IPS-11a (cell line): ENCODE results near the gene CLSTN1.
"Not testable (repeated sequence)": the region's sequence is repeated elsewhere in the genome, so short reads cannot be mapped to it uniquely, and the experiment has no call there.

Experiments used
- H3K4me3 ChIP-seq: one replicate; pipeline ENCODE4 v1.5.1; 2013; ENCODE audit warnings: low read depth, low read length, control low read depth

The CLSTN1 gene

GRCh38 chr1:9766759-9767442, 56.9 kb downstream of the CLSTN1 start:
- no peak overlapping the region for H3K4me3 ChIP-seq

GRCh38 chr1:9764550-9764949, 59.2 kb downstream of the CLSTN1 start:
- no peak overlapping the region for H3K4me3 ChIP-seq

GRCh38 chr1:9763914-9764313, 59.9 kb downstream of the CLSTN1 start:
- H3K4me3 ChIP-seq, result no peak overlapping the region

DNA sequence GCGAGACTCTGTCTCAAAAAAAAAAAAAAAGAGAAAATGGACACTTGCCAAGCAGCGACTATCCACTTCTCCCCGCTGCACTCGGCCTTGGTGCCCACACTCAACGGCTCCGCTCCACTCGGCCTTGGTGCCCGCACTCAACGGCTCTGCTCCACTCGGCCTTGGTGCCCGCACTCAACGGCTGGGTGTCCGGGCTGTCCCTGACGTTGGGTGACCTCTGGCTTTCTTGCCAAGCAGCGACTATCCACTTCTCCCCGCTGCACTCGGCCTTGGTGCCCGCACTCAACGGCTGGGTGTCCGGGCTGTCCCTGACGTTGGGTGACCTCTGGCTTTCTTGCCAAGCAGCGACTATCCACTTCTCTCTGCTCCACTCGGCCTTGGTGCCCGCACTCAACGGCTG, 61.3 kb downstream of the CLSTN1 start:
- H3K4me3 ChIP-seq, result not testable (repeated sequence)

GRCh38 chr1:9761855-9762254, 61.9 kb downstream of the CLSTN1 start:
- H3K4me3 ChIP-seq, result no peak overlapping the region

GRCh38 chr1:9760824-9761223, 62.9 kb downstream of the CLSTN1 start:
- H3K4me3 ChIP-seq, result no peak overlapping the region

- no peak overlapping the region for H3K4me3 ChIP-seq
Measured at GRCh38 chr1:9759939-9760338, 63.8 kb downstream of the CLSTN1 start.

DNA sequence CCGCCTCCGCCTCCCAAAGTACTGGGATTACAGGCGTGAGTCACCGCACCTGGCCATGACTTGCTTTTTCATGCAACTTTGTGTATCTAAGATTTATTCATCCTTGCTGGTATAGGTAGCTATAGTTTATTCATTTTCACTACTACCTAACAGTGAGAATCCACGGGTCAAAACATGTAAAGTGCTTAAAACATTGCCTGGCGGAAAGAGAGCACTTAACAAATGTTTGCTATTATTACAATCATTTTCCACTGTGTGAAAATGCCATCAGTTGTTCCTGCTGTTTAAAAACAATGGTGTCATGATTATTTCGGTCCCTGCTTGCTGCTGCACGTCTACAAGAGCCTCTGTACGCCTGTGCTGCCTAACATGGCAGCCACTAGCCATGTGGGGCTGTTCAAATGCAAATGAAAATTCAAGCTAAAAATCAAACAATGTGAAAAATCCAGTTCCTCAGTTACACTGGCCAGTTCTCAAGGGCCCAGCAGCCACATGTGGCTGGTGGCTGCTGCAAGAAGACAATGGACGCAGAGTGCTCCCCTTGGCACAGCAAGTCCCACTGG, 65.1 kb downstream of the CLSTN1 start:
- no peak overlapping the region for H3K4me3 ChIP-seq

GRCh38 chr1:9755441-9755995, 68.2 kb downstream of the CLSTN1 start:
- no peak overlapping the region for H3K4me3 ChIP-seq

- H3K4me3 ChIP-seq, result no peak overlapping the region
Measured at GRCh38 chr1:9753121-9753531, 70.6 kb downstream of the CLSTN1 start.

DNA sequence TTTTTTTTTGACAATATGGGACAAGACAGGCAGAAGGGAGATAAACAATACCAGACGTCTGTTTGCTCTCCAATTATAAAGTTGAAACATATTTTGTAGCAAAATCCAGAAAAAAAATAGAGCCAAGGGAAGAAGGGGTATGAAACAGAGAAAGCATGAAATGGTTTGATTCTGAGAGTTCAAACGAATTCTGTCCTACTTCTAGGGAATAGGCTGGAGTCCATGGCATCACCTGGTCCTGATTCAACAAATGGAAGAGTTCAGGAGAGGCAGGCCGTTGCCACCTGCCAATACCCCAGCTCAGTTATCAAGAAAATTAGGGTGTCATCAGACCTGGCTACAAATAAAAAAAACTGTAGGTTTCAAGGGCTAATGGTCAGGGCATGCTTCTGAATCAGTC, 71.8 kb downstream of the CLSTN1 start:
- H3K4me3 ChIP-seq, result no peak overlapping the region

GRCh38 chr1:9749361-9749760, 74.4 kb downstream of the CLSTN1 start:
- no peak overlapping the region for H3K4me3 ChIP-seq

- H3K4me3 ChIP-seq, result not testable (repeated sequence)
Measured at GRCh38 chr1:9748391-9748790, 75.4 kb downstream of the CLSTN1 start.

GRCh38 chr1:9746651-9747050, 77.1 kb downstream of the CLSTN1 start:
- no peak overlapping the region for H3K4me3 ChIP-seq

DNA sequence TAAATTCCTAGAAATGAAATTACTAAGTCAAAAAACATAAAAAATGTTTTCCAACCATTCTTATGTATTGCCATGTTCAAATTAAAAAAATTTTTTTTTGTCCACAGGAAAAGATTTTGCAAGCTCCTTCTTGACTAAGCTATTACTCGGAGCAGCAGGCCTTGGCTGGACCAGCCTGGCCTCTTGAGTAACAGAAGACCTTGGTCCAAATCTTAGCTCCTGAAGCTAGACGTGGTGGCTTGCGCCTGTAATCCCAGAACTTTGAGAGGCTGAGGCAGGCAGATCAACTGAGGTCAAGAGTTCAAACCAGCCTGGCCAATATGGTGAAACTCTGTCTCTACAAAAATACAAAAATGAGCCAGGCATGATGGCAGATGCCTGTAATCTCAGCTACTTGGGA, 77.6 kb downstream of the CLSTN1 start:
- no peak overlapping the region for H3K4me3 ChIP-seq

- no peak overlapping the region for H3K4me3 ChIP-seq
Measured at GRCh38 chr1:9744106-9744799, 79.5 kb downstream of the CLSTN1 start.

DNA sequence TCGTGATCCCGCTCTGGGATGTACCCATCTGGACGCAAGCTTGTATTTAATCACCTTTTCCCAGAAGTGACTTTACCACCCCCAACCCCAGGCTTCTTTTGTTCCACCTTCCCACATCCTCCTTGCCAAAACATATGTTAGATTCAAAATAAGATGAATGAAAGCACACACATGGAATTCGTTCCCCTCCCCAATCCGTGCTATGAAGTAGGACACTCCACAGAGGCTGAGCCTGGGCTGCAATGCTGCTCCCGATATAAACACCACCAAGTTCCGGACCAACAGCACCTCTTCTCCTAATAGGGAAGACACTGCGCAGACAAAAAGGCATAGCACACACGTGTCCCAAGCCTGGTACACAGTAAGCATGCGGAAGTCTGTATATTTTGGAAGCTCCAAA, 86.1 kb downstream of the CLSTN1 start:
- H3K4me3 ChIP-seq, result no peak overlapping the region

GRCh38 chr1:9737057-9737456, 86.7 kb downstream of the CLSTN1 start:
- H3K4me3 ChIP-seq, result no peak overlapping the region

- H3K4me3 ChIP-seq, result no peak overlapping the region
Measured at GRCh38 chr1:9736241-9736640, 87.5 kb downstream of the CLSTN1 start.

DNA sequence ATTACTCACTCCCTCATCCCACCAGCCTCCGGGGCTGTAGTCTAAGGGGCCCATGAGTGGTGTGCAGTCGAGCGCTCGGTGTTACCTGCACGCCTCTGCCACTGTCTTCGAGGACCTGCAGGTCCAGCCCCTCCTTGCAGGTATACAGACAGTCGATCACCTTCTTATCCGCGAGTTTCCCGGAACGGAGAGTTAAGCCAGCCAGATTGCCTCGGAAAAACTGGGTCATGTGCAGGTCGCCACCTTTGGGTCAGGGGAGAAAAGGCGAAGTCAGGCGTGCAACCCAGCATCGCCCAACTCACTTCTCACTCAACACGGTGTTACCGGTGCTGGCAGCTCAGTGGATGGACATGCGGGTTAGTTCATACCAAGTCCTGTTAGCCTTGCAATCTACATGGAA, 88.0 kb downstream of the CLSTN1 start:
- H3K4me3 ChIP-seq, result no peak overlapping the region

DNA sequence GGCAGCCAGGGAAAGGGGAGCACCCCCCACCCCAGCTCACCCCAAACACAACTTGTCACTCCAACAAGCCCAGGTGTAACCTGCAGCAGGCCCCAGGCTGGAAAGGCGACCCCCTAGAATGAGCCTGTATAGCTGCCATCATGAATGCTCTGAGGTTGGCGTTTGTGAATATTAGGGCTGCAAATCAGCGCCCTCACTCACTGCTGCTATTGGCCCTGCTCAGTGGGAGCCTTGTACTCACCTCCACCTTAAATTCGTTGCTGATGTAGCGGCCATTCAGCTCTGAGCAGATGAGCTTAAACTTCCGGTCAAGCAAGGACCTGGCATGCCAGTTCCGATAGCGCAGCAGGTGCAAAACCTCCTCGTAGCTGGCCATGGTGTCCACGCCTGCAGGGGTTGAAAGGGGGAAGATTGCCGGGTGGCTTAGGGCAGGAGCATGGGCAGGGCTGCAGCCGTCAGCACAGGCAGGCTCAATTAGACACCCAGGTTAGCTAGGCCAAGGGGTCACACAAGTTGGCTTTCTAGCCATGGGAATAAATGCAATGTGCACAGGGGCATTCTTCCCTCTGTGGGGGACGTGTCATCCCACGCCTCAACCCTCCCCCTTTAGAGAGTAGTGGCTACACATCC, 90.5 kb downstream of the CLSTN1 start:
- no peak overlapping the region for H3K4me3 ChIP-seq
